Measurements from ENCODE around the gene DNM3.

Gene DNM3

DNA sequence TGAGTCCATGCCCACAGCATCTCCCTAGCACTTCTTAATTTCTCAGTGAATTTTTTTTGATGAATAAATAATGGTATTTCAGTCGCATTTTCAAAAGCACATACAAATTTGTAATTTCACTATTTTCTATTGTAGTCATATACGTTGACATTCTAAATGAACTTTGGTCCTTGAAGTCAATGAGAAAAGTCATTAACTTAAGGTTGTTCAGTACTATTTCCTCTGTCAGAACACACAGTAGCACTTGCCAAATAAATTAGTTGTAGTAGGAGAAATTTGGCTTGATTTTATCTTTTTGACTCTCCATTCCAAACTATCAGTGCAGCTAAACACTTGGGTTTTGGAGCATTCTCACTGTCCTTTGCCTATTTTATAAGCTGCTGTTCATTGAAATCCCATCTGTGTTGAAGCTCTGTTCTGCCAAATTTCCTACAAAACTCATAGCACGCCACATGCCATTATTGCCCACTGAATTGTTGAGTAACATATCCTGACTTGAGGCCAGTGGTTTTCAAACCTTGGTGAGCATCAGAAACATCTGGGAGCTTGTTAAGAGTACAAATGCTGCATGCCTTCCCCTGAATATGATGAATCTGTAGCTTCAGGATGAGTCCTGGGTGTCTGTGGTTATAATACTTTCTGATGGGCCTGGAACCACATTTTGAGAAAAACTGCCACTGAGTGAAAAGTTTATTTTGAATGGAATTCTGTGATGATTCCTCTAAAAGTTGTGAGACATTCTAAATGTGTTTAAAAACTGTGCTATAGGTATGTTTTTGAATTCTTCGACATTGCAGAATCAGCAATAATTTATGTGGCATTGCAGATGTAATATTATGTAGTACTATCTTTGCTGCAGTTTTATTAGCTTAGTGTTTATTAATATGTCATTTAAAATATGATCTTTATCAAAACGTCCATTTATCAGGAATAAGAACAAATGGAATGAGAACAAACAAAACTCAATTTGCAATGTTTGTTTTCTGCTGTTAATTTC is 78.9 kb downstream of the DNM3 start:
- DNase-seq (ENCODE audit: low spot score): no peak

DNA sequence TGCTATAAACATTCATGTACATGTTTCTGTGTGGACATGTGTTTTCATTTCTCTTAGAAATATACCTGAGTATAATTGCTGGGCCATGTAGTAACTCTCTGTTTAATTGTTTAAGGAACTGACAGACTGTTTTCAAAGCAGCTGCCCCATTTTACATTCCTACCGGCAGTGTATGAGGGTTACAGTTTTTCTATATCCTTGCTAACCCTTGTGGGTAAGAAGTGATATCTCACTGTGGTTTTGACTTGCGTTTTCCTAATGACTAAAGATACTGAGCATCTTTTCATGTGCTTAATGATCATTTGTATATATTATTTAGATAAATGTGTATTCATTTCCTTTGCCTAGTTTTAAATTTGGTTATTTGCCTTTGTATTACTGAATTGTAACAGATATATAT is 81.7 kb downstream of the DNM3 start:
- no peak for DNase-seq (ENCODE audit: low spot score)

DNA sequence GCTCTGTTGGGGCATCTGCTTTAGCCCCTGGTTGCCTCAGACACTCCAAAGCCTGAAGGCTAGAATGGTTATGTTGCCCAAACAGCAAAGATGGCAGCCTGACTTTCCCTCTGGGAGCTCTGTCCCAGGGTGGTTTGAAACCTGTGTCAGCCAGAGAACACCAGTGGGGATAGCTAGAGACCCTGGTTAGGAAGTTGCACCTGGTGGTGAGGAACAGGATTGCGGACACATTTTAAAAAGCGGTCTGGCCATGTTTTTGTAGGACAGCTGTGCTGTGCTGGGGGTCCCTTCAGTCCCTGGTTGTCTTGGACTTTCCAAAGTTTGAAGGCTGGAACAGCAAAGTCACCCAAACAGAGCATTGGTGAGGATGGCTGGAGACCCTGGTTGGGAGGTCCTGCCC is 87.8 kb downstream of the DNM3 start:
- no peak for DNase-seq (ENCODE audit: low spot score)

DNA sequence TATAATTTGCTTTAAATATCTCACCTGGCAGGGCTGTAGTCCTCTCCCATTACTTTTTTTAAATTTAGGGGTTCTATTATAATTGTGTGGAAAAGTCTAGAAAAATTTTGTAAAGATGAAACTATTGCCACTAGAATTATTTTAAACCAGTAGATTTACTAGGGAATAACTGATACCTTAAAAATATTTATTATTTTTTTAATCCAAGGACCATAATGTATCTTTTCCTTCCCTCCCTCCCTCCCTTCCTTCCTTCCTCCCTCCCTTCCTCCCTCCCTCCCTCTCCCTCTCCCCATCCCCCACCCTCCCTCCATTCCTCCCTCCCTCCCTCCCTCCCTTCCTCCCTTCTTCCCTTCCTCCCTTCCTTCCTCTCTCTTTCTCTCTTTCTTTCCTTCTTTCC is 90.5 kb downstream of the DNM3 start:
- no peak for DNase-seq (ENCODE audit: low spot score)

DNA sequence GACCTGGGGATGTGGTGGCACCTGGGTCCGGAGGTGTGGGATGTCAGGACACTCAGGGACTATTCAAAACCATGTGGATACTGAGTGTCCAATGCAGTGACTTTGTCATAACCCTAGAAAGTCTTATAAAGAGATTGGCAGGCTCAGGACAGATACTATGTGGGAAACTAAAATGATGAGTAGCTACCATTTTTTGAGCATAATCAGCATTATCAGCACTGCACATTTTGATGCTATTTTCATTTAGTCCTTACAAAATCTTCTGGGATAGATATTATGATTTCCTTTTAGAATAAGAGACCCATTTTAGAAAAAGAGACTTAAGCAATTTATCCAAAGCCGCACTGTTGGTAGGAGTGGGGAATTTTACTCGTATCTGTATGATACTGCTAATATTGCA is 93.4 kb downstream of the DNM3 start:
- DNase-seq (ENCODE audit: low spot score): no peak

DNA sequence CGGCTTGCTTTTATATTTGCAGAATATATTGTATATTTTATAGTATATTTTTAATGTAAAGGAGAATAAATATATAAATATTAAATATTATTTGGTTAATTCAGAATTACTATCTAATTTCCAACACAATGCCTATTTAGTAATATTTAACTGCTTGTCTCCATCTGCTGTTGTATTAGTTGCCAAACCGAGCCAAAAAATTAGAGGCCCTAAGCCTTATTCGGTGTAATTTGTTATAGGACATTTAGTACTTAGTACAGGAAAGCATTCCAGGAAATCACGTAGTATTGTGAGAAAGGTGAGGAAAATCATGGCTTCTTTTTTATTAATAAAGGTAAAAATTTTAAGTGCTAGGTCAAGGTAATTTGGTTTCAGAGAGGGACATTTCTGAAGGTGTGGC is 93.8 kb downstream of the DNM3 start:
- DNase-seq (ENCODE audit: low spot score): no peak

DNA sequence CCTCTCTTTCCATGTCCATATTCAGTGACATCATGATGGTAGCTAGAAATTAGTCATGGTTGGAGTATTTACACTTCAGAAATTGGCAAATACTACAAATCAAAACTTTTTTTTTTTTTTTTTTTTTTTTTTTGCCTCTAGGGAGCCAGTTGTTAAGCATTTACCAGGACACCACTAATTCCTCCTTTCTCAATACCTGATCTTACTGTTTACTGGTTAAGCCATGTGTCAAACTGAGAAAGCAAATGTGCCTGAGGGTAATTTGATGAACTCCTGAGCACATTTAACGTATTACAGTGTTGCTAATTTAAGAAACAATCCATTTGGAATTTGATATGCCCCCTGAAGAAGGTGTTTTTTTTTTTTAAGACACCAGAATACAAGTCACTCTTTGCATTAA is 94.4 kb downstream of the DNM3 start:
- no peak for DNase-seq (ENCODE audit: low spot score)

DNA sequence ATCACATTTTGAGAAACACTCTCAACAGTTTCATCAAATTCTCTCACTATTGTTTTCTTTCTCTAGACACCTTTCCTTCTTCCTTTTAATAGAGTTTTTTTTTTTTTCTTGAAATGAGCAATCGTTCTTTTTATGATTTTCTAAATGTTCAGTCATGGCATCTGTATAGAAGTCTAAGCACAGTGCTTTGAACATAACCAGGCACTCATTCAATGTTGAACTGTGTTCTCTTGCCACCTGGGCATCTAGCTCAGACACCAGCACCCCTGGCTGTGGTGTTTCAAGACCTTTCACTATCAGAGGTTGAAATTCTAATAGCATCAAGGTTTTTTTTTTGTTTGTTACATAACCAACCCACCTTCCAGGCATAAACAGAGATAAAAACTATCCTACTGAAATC is 96.6 kb downstream of the DNM3 start:
- DNase-seq (ENCODE audit: low spot score): no peak

DNA sequence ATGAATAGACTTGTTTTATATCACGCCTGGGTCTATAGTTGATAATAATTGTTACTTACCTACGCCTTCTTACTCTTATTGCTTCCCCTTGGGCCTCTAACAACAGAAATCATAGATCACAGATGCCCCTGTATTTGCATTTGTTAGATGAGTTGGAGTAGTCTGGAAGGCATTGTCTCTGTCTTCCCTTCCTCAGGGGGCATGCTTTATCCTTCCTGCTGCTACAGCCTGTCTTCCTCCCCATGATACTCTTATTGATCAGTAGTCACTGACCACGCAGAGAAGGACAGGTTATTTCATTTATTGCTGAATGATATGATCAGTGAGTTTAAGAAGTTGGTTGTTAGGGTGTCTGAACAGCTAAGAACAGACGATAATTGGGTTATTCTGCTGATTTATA is 98.4 kb downstream of the DNM3 start:
- no peak for DNase-seq (ENCODE audit: low spot score)

DNA sequence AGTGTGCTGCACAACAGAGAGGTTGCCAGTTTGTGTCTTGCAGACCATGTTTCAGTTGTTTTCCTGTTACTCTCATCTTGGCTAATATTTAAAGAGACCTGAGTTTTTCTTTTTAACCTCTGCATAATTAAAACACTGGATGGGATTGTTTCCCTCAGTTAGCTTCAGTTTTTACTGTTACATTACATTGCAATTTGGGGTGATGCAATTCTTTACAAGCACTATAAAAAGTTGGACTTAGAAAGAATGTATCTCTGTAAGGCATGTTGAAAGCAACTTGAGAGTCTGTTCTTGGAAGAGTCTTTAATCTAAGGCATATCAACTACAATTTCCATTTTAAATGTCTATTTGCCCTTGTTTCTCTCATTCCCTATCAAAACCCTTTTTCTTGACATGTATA is 99.1 kb downstream of the DNM3 start:
- DNase-seq (ENCODE audit: low spot score): no peak

DNA sequence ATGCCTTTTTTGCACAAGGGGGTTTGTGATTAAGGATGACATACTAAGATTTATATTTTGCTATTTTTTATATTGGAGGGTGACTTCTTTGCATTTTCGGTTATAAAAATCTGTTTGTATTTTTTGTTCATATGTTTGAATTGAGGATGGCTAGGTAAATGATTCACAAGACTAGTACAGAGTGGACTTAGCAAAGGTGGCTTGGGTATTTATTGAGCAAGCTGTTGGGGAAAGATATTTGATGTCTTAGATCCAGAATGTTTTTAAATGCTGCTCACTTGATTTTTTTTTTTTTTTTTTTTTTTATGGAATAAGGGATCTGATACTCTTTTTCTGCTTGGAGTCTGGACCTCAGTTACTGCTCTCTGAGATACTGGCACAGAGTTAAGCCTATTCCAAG is 100.6 kb downstream of the DNM3 start:
- no peak for DNase-seq (ENCODE audit: low spot score)

DNA sequence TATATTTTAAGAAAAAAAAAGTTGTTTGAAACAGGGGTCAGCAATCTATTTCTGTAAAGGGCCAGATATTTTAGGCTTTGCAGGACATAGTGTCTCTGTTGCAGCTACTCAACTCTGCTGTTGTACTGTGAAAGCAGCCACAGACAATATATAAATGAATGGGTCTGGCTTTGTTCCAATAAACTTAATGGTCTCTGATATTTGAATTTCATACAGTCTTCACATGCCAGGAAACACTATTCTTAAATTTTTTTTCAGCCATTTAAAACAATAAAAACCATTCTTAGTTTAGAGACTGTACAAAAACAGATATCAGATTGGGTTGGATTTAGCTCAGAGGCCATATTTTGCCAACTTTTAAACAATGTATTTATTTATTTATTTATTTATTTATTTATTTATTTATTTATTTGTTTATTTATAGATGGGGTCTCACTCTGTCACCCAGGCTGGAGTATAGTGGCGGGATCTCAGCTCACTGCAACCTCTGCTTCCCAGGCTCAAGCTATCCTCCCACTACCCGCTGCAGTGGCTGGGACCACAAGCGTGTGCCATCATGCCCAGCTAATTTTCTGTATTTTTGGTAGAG is 102.8 kb downstream of the DNM3 start:
- no peak for DNase-seq (ENCODE audit: low spot score)

DNA sequence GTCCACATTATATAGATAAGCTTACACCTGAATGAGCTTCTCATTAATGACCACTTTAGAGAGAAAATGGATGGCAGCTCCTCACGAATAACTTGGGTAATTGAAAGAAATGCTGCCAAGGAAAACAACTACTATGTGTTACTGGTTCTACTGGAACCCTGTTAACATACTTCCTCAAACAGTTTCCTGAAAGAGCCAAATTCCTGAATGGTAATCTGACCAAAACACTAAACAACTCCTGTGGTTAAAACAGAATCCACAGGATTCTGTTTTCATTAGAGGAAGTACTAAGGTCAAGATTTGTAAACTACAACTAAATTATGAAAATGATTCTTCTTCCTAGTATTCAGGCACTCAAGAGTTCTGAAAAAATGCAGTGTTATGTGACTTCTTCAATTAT is 107.2 kb downstream of the DNM3 start:
- peak; percentile 6 for DNase-seq (ENCODE audit: low spot score)

DNA sequence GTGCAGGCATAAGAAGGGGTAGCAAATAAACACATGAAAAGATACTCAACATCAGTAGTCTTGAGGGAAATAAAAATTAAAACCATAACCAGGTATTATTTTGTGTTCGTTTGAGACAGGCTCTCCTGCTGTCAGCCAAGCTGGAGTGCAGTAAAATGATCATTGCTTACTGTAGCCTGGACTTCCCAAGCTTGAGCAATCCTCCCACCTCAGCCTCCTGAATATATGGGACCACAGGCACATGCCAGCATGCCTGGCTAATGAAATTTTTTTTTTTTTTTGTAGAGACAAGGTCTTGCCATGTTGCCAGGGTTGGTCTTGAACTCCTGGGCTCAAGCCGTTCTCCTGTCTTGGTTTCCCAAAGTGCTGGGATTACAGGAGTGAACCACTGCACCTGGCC is 108.0 kb downstream of the DNM3 start:
- no peak for DNase-seq (ENCODE audit: low spot score)

DNA sequence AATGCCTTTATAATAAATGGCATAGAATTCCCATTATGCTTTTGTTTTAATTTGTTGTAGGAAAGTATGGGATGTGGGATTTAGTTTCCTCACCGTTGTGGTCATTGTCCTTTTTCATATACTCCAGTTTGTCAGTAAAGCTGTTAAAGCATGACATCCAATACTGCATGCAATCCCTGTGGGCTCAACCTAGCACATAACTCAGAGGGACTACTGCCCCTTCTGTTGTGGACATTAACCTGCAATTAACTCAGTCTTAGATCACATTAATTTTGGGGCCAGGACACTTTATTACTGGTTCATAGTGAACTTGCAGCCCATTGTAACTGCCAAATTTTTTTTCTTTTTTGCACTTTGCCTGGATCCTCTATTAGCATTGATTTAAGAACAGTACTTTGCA is 112.5 kb downstream of the DNM3 start:
- no peak for DNase-seq (ENCODE audit: low spot score)

DNA sequence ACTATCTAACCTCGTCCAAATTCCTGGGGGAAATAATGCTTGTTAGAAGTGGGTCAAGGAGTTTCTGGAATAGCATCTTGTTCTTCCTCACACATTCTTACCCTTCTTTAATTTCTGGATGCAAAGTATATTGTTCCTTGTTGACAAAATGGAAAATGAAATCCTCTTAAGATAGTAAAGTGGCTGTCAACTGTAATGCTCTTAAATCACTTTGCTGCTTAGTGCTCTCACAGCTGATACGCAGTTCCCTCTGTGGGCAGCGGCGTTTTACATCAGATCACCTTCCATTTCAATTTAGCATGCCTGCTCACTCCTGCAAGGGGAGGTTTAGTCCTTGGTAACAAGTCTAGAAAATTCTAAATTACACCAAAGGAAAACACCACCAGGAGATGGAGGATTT is 113.1 kb downstream of the DNM3 start:
- DNase-seq (ENCODE audit: low spot score): no peak

DNA sequence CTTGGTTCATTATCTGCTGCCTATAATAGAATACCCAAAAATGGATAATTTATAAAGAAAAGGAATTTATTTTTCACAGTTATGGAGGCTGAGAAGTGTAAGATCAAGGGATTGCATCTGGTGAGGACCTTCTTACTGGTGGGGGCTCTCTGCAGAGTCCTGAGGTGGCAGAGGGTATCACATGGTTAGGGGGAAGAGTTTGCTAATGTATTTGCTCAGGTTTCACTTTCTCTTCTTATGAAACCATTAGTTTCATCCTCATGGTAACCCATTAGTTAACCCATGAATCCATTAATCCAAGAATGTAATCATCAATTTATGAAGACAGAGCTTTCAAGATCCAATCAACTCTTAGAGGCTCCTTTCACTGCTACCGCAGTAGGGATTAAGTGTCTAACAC is 120.6 kb downstream of the DNM3 start:
- no peak for DNase-seq (ENCODE audit: low spot score)

DNA sequence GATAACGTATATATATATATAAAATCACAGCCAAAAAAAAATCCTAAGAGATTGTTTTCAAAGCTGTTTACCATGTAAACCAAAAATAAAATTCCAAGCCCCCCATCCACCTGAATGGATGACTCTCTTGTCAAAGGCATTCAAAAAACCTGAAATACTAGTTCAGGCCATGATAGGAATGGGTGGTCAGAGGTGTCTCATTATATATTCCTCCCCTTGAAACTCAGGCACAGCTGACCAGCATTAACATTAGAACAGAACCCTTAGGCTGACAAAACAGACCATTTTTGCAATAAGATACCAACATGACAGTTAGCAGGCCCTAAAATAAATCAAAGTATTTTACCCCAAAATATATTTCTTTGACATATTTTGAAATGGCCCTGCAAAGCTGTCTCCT is 122.5 kb downstream of the DNM3 start:
- no peak for DNase-seq (ENCODE audit: low spot score)

DNA sequence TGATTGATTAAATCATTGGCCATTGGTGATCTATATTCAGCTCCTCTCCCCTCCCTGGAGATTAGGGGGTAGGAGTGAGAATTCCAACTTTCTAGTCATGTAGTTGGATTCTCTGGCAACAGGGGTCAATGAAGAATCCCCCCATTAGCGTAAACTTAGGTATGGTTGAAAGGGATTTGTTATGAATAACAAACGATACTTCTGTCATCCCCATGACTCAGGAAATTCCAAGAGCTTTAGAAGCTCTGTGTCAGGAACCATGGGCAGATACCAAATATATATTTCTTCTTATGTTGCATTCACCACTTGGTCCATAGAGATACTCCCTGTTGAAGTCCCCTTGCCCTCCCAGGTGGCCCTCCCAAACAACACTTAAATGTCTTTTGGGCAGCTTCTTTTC is 124.5 kb downstream of the DNM3 start:
- no peak for DNase-seq (ENCODE audit: low spot score)

DNA sequence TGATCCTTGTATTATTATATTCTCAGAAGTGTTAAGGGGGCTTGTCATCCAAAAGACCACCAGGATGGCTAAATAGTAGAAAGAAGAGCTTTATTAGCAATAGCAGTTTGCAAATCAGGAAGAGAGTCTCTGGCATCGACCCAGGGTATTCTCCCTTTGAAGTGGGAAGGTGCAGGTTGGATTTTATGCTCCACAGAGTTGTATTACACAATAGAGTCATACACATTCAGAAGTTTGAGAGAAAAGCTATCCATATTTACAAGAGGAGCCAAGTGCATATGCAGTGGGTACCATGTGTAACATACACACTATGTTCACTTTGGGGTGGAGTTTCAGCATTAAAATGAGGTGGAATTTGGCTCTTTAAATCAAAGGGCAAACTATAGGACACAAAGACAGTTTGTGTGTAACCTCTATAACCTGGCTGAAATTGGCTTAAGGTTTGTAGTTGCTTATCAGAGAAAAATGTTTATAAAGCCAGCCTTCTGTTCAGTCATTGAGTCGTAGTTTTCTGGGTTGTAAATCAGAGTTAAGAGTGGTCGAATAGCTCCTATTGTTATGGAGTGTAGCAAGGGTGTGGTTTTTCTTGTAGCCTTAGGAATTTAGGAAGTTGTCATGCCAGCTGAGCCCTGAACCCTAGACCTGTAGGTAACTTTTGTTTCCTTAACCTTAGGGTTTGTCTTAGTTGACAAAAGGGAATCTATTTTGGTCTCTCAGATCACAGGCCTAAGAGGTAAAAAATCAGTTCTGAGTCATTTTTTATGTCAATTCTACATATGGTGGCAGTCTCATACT is 125.3 kb downstream of the DNM3 start:
- DNase-seq (ENCODE audit: low spot score): peak; percentile 36

DNA sequence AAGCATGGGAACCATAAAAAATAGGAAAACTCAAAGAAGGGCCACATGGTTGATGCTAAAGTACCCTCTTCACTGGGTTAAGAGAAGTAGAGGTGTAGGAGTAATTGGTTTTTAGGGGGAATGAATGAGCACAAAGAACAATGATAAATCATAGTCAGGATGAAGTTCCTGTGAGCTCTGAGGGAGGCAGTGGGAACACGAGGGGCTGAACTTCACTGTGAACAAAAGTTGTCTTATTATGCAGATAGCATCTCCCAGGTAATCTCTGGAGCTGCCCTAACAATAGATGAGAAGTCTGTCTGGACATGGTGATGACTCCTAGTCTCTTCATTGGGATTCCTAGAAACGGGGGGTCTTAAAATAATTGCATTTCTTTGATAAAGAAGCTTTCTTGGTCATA is 127.9 kb downstream of the DNM3 start:
- DNase-seq (ENCODE audit: low spot score): no peak

DNA sequence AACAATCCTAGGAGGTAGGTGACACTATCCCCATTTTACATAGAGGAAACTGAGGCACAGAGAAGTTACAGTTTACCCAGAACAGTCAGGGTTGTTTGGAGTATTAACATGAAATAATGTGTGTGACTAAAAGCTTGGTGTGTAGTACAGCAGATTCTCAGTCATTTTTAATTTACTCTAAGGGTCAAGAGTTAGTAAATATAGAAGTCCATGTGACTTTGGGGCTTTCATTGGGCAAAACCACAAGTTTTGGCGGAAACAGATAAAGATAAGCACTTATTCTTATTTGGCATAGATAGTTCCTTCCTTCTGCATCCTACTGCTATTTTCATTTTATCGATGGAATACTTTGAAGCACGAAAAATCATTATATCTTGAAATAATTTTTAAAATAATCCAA is 128.5 kb downstream of the DNM3 start:
- DNase-seq (ENCODE audit: low spot score): no peak

DNA sequence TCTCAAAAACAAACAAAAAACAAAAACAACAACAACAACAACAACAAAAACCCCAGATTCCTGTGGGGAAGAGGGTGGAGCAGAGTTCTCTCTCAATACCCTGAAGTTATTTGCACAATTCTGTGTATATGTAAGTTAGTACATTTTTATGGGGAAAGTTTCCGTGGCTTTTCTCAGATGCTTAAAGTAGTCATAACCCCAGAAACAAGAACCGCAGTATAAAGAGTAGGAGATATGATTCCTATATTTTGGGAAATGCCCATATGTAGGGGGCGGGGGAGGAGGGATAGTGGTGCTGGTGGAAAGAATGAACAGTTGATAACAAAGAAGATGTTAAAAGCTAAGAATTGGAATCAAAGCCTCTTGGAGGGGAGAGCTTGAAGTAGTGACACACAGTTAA is 131.5 kb downstream of the DNM3 start:
- DNase-seq (ENCODE audit: low spot score): no peak
